Renal cortex interstitium (tissue), 11 donors: ENCODE measurements around the gene TRIP11. TPM values are rescaled to one million over a fixed set of nuclear protein-coding genes. Genes with fewer than 3 reads are reported as not detected.

Source experiments
- DNase-seq, 11 donors: peaks; one replicate each; pipeline ENCODE4 v3.0.0-alpha.2; 2013; ENCODE audit warnings: low read depth in 9 of 11, low spot score in 4 of 11; ENCODE audit errors: extremely low read depth in 1 of 11
- polyA plus RNA-seq, 3 donors: library from polyadenylated mRNA; unstranded; fragments of 120-200 nt; gene quantifications; one replicate each; pipeline ENCODE4 v1.2.1, GENCODE V29; 2013; ENCODE audit not compliant: insufficient read length in 3 of 3

Gene TRIP11
- polyA plus RNA-seq, 3 donors = 33.2 to 44.3 (median 37.4) TPM

GRCh38 chr14:91964011-91964410, 75.8 kb downstream of the TRIP11 start:
- DNase-seq = peak in 2 of 11 donors; percentile 29 to 63

- no peak for DNase-seq
These were observed 76.4 kb downstream of the TRIP11 start for GRCh38 chr14:91963465-91963864.

- no peak for DNase-seq
These were observed 78.3 kb downstream of the TRIP11 start for GRCh38 chr14:91961297-91962220.

GRCh38 chr14:91957876-91958313, 82.0 kb downstream of the TRIP11 start:
- DNase-seq = no peak

GRCh38 chr14:91956616-91957015, 83.2 kb downstream of the TRIP11 start:
- no peak for DNase-seq

GRCh38 chr14:91955168-91955567, 84.7 kb downstream of the TRIP11 start:
- DNase-seq = no peak

GRCh38 chr14:91953170-91953985, 86.5 kb downstream of the TRIP11 start:
- no peak for DNase-seq

- peak in 6 of 11 donors; percentile 45 to 72 (median 60) for DNase-seq
These were observed 92.2 kb downstream of the TRIP11 start, which contains the start of gene FBLN5 for GRCh38 chr14:91947475-91948184. Gene FBLN5 (minus strand): TSS chr14:91947694. CDS start chr14:91947229, 465 bp downstream.

GRCh38 chr14:91946622-91947474, 93.0 kb downstream of the TRIP11 start:
- DNase-seq = no peak

GRCh38 chr14:91945751-91946621, 93.9 kb downstream of the TRIP11 start:
- DNase-seq = no peak

GRCh38 chr14:91942946-91943345, 96.9 kb downstream of the TRIP11 start:
- DNase-seq = no peak

- DNase-seq = no peak
These were observed 97.7 kb downstream of the TRIP11 start for GRCh38 chr14:91942128-91942527.

GRCh38 chr14:91940209-91940608, 99.7 kb downstream of the TRIP11 start:
- no peak for DNase-seq

GRCh38 chr14:91935586-91935985, 104.3 kb downstream of the TRIP11 start:
- no peak for DNase-seq

GRCh38 chr14:91934554-91935285, 105.1 kb downstream of the TRIP11 start:
- DNase-seq = no peak

- DNase-seq = no peak
These were observed 108.3 kb downstream of the TRIP11 start for GRCh38 chr14:91931478-91932088.
